Sigmoid colon (tissue), 4 donors: ENCODE results near the gene NCKAP5L.

Experiments used
- CTCF ChIP-seq, 4 experiments: fragments of 450-650 bp in 3 of 4; fragments of 200-600 bp in 1 of 4; IDR thresholded peaks; one replicate each; pipeline ENCODE4 v1.5.1; 2016 to 2019; ENCODE audit warnings: antibody characterized with exemption in 4 of 4, mild to moderate bottlenecking in 3 of 4, moderate library complexity in 2 of 4
- EP300 ChIP-seq, 4 donors: sonication (generic); formaldehyde crosslinking; IDR thresholded peaks; one replicate each; pipeline ENCODE4 v1.6.1; 2017; ENCODE audit warnings: antibody characterized with exemption in 4 of 4
- POLR2AphosphoS5 ChIP-seq, 4 donors: sonication (generic); formaldehyde crosslinking; IDR thresholded peaks; one replicate each; pipeline ENCODE4 v1.6.1; 2017; ENCODE audit warnings: antibody characterized with exemption in 4 of 4

DNA sequence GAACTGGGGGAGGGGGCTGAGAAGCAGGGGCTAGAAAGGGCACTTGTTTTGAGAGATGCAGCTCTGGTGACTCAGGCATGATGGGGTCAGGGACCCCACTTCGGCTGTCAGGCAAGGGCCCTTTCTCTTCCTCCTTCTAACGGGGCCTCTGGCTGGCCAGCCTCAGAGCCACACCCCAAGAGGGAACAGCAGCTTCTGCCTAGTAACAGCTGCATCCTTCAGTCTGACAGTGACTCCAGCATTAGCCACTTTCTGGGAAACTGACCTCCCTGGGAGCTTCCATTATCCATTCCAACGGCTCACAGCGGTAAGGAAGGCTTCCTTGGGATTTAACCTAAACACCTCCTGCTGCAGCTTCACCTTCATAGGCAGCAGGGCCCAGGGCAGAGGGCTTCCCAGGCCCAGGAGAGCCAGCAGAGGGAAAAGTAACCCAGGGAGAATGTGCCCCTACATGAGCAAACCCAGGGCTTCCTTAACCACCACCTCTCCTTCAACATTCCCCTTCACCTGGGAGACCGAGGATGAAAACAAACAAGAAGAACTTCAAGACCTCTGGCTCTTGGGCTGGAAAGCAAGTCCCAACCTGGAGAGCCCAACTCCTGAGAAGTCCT is 2.7 kb downstream of the NCKAP5L start:
- TF ChIP-seq EP300 (IDR thresholded peaks at IDR 0.05): no peak
- TF ChIP-seq POLR2AphosphoS5 (IDR thresholded peaks at IDR 0.05): no peak
- TF ChIP-seq CTCF (IDR thresholded peaks at IDR 0.05): no peak
